ENCODE results near the gene ALDH5A1. TPM values are rescaled to one million over a fixed set of nuclear protein-coding genes. Genes with fewer than 3 reads are reported as not detected.

Gene ALDH5A1
- 1 to 10 TPM; 6.6 to 6.9 TPM for total RNA-seq

- peaks cover 6% of the 10 kb centered on the region for H3K4me1 Mint-ChIP-seq
- POLR2A ChIA-PET: interaction anchor here (0.9 to 1.3 kb wide), 4 partner anchors 22 to 227 kb away, joined by 3 to 4 read pairs (median 3); partner anchors contain the start of genes ACOT13 and TDP2
- peaks cover 11% of the 10 kb centered on the region for H3K36me3 Mint-ChIP-seq
- peaks cover 2% of the 10 kb centered on the region for H3K27me3 Mint-ChIP-seq
- peak within 1 kb of the TSS; percentile 15 for H3K27ac Mint-ChIP-seq
- DNase-seq: peak; percentile 81
- H3K4me3 Mint-ChIP-seq: peak within 1 kb of the TSS; percentile 82
- peak; percentile 81 for ATAC-seq (ENCODE audit: low read depth)
- peaks cover 5% of the 10 kb centered on the region for H3K9me3 Mint-ChIP-seq
These were observed at the start of gene ALDH5A1 for GRCh38 chr6:24494821-24495795. TSS of gene ALDH5A1 (plus strand) at chr6:24494969. CDS start at chr6:24494997, 28 bp downstream.

- H3K36me3 Mint-ChIP-seq: no peaks in the 10 kb centered on the region
- H3K27me3 Mint-ChIP-seq: no peaks in the 10 kb centered on the region
- no peak overlapping the region for H3K4me3 Mint-ChIP-seq
- DNase-seq (no peak), ATAC-seq (ENCODE audit: low read depth) (no peak)
- H3K9me3 Mint-ChIP-seq: no peaks in the 10 kb centered on the region
- H3K27ac Mint-ChIP-seq: no peak overlapping the region
- POLR2A ChIA-PET: no interaction called here
- no peaks in the 10 kb centered on the region for H3K4me1 Mint-ChIP-seq
These were observed 49.1 kb upstream of the ALDH5A1 start for GRCh38 chr6:24445704-24446103.

DNA sequence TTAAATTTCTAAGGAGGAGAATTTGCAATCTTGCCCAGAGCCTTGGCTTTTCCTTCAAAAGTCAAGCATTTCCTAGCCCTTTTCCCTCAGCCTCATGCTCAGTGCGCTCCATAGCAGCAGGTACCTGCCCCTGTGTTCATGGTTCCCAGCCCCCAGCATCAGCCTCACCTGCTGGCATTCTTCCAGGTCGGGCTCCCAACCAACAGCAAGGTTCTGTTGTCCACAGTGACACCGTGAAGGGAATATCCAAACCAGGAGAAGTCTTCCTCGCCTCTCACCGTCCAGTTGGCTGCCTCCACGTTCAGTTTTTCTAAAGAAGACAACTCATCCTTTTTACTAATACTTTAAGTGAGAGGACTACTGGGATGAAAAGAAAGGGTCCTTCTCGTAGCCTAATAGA is 48.1 kb upstream of the ALDH5A1 start:
- Mint-ChIP-seq H3K36me3 (no peaks in the 10 kb centered on the region), H3K9me3 (no peaks in the 10 kb centered on the region), H3K27ac (no peak overlapping the region), H3K27me3 (no peaks in the 10 kb centered on the region), H3K4me3 (no peak overlapping the region), H3K4me1 (no peaks in the 10 kb centered on the region)
- ATAC-seq (ENCODE audit: low read depth): no peak
- no peak for DNase-seq
- POLR2A ChIA-PET: no interaction called here

DNA sequence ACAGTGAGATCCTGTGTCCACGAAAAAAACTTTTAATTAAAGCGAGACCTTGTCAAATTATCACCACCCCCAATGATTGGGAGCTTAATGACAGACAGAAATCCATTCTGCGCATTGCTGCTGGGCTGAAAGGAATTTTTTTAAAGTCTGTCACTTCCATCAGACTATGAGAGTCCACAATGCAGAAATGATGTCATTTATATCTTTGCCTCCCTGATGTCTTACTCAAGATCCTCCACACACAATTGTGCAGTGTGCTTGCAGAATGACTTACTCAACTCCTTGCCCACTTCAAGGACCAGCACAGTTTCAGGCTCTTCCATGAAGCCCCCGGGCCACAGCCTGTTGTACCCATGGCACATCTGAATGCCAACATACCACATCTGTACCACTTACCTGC is 46.4 kb upstream of the ALDH5A1 start:
- ATAC-seq (ENCODE audit: low read depth): no peak
- H3K9me3 Mint-ChIP-seq: no peaks in the 10 kb centered on the region
- no peak overlapping the region for H3K4me3 Mint-ChIP-seq
- H3K27me3 Mint-ChIP-seq: no peaks in the 10 kb centered on the region
- H3K36me3 Mint-ChIP-seq: no peaks in the 10 kb centered on the region
- peaks cover 4% of the 10 kb centered on the region for H3K4me1 Mint-ChIP-seq
- DNase-seq: no peak
- H3K27ac Mint-ChIP-seq: no peak overlapping the region
- POLR2A ChIA-PET: no interaction called here

GRCh38 chr6:24448828-24449525 is 45.8 kb upstream of the ALDH5A1 start:
- POLR2A ChIA-PET: no interaction called here
- H3K36me3 Mint-ChIP-seq: no peaks in the 10 kb centered on the region

GRCh38 chr6:24451581-24452388 is 43.0 kb upstream of the ALDH5A1 start:
- peaks cover 4% of the 10 kb centered on the region for H3K4me1 Mint-ChIP-seq
- DNase-seq: no peak
- ATAC-seq (ENCODE audit: low read depth): no peak
- POLR2A ChIA-PET: no interaction called here
- no peak overlapping the region for H3K4me3 Mint-ChIP-seq
- no peaks in the 10 kb centered on the region for H3K27me3 Mint-ChIP-seq
- no peak overlapping the region for H3K27ac Mint-ChIP-seq
- no peaks in the 10 kb centered on the region for H3K36me3 Mint-ChIP-seq
- no peaks in the 10 kb centered on the region for H3K9me3 Mint-ChIP-seq

More at GRCh38 chr6:24448828-24449525, 45.8 kb upstream of the ALDH5A1 start:
- no peak for DNase-seq
- H3K4me3 Mint-ChIP-seq: no peak overlapping the region
- peaks cover 4% of the 10 kb centered on the region for H3K4me1 Mint-ChIP-seq
- no peak overlapping the region for H3K27ac Mint-ChIP-seq
- H3K27me3 Mint-ChIP-seq: no peaks in the 10 kb centered on the region
- no peak for ATAC-seq (ENCODE audit: low read depth)
- H3K9me3 Mint-ChIP-seq: no peaks in the 10 kb centered on the region

DNA sequence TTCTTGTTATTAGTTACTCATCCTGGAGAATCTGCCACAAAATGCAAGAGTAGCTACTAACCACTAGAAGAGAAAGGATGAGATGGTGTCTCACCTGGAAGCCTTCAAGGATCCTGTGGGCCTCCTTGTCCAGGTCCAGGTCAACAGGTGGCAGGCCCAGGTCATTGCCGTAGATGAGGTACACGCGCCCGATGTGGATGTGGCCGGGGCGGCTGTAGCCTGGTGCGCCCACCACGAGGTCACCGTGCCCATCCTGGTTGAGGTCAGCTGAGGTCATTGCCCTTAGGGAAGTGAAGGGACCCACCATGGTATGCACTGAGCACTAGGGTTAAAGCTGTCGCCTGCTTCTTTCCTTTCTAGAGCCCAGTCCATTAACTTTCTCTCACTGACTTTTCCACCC is 40.8 kb upstream of the ALDH5A1 start:
- Mint-ChIP-seq H3K27me3 (no peaks in the 10 kb centered on the region), H3K4me3 (no peak overlapping the region), H3K4me1 (peaks cover 4% of the 10 kb centered on the region), H3K27ac (no peak overlapping the region), H3K9me3 (no peaks in the 10 kb centered on the region), H3K36me3 (no peaks in the 10 kb centered on the region)
- no peak for DNase-seq
- no peak for ATAC-seq (ENCODE audit: low read depth)
- POLR2A ChIA-PET: interaction anchor here (0.7 to 1.1 kb wide), 2 partner anchors 20 to 142 kb away, joined by 3 read pairs; no protein-coding TSS in a partner anchor

DNA sequence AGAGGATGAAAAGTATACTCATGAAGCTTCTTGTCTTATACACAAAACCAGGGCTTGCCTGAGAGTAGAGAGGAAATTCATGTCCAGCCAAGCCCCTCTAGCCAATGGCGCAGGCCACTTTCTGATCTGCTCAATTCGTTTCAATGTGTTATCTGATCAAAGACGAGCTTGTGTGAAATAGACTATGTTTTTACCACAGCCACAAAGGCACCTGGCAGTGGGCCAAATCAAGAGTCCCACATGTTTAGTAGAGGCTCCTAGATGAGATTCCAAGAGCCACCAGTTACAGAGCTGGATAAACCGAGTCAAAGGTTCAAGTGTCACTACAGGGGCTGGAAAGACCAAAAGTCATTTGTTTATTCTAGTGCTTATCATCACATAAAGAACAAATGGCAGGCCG is 40.3 kb upstream of the ALDH5A1 start:
- POLR2A ChIA-PET: no interaction called here
- H3K27ac Mint-ChIP-seq: no peak overlapping the region
- H3K36me3 Mint-ChIP-seq: no peaks in the 10 kb centered on the region
- no peak overlapping the region for H3K4me3 Mint-ChIP-seq
- ATAC-seq (ENCODE audit: low read depth) (no peak), DNase-seq (no peak)
- no peaks in the 10 kb centered on the region for H3K9me3 Mint-ChIP-seq
- no peaks in the 10 kb centered on the region for H3K27me3 Mint-ChIP-seq
- peaks cover 4% of the 10 kb centered on the region for H3K4me1 Mint-ChIP-seq

DNA sequence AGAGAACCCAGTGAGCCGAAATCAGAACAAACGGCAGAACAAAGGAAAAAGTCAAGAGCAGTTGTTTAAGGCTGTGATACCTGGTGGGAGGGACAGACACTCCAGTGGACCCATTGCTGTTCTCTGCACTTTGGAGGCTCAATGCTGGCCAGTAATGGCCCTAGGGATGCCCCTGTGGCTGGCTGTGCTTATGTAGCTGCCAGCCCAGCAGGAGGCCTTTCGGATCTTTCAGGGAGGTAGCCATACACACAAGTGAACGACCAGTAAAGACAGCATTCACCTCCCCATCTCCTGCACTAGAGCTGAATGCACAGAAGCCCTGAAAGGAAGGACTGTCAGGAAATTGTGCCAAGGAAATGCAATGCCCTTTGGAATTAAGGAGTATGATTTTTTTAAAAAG is 39.7 kb upstream of the ALDH5A1 start:
- no peaks in the 10 kb centered on the region for H3K9me3 Mint-ChIP-seq
- ATAC-seq (ENCODE audit: low read depth): no peak
- no peak for DNase-seq
- no peak overlapping the region for H3K4me3 Mint-ChIP-seq
- H3K36me3 Mint-ChIP-seq: no peaks in the 10 kb centered on the region
- no peaks in the 10 kb centered on the region for H3K27me3 Mint-ChIP-seq
- POLR2A ChIA-PET: no interaction called here
- no peak overlapping the region for H3K27ac Mint-ChIP-seq
- H3K4me1 Mint-ChIP-seq: peaks cover 4% of the 10 kb centered on the region

DNA sequence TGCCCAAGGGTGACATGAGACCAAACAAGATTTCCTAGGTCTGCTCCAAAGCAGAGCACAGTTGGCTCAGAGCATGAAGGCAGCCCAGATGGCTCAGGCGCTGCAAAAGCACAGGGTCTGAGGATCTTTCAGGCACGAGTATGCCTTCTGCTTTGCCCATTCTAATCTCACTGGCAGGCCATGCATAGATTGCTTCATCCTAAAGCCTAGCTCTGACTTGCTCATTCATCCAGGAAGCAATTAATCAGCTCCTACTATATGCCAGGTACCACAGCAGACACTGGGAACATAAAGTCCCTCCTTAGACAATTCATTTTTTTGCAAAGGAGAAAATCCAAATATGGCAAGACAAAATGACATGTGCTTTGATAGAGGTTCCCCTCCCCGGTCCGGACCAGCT is 36.6 kb upstream of the ALDH5A1 start:
- Mint-ChIP-seq H3K27me3 (no peaks in the 10 kb centered on the region), H3K4me3 (no peak overlapping the region), H3K4me1 (no peaks in the 10 kb centered on the region), H3K9me3 (no peaks in the 10 kb centered on the region), H3K36me3 (no peaks in the 10 kb centered on the region), H3K27ac (no peak overlapping the region)
- DNase-seq: no peak
- no peak for ATAC-seq (ENCODE audit: low read depth)
- POLR2A ChIA-PET: no interaction called here

GRCh38 chr6:24458941-24459340 is 35.8 kb upstream of the ALDH5A1 start:
- H3K36me3 Mint-ChIP-seq: no peaks in the 10 kb centered on the region
- no peaks in the 10 kb centered on the region for H3K9me3 Mint-ChIP-seq
- no peaks in the 10 kb centered on the region for H3K27me3 Mint-ChIP-seq
- no peak overlapping the region for H3K4me3 Mint-ChIP-seq
- no peaks in the 10 kb centered on the region for H3K4me1 Mint-ChIP-seq
- POLR2A ChIA-PET: no interaction called here
- DNase-seq (no peak), ATAC-seq (ENCODE audit: low read depth) (no peak)
- no peak overlapping the region for H3K27ac Mint-ChIP-seq

GRCh38 chr6:24460966-24461365 is 33.8 kb upstream of the ALDH5A1 start:
- Mint-ChIP-seq H3K27me3 (no peaks in the 10 kb centered on the region), H3K36me3 (no peaks in the 10 kb centered on the region), H3K4me1 (no peaks in the 10 kb centered on the region), H3K27ac (no peak overlapping the region), H3K4me3 (no peak overlapping the region), H3K9me3 (no peaks in the 10 kb centered on the region)
- ATAC-seq (ENCODE audit: low read depth) (no peak), DNase-seq (no peak)
- POLR2A ChIA-PET: no interaction called here

Measured in activated naive CD8-positive, alpha-beta T cell treated with anti-CD3 and anti-CD28 coated beads, Interleukin-2, amount 10 ng/mL, durations not matched to agents 7 days and 5 days (primary cell).